ENCODE results near the gene IFNG-AS1. TPM values are rescaled to one million over a fixed set of nuclear protein-coding genes. Genes with fewer than 3 reads are reported as not detected.

IFNG-AS1 gene
- total RNA-seq, 1 donor from 2014 or later: not detected

DNA sequence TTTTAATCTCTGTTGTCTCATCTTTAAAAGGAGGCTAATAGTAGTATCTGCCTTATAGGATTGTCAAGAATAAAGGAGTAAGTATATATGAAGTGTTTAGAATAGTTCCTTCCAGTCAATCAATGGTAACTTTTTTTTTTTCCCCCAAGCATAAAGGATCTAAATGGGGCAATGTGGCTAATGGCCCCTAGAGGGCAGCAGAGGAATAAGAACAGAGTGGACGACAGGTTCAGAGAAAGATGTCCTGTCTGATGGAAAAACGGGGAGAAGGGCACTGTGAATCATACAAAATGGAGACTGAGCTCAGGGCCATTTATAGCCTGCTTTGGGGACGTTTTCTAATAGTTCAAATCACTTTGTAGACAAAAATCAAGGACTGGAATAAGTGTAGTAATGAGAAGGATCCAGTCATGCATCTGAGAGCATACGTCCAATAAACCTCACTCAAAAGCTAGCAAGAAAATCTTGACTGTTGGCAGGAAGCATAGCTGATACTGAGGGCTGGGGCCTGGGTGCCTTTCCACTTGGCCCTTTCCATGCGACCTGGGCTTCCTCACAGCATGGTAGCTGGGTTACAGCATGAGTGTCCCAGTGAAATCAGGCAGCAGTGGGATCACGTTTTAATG lies 51.3 kb downstream of the IFNG-AS1 start:
- peak; percentile 73 for ATAC-seq

DNA sequence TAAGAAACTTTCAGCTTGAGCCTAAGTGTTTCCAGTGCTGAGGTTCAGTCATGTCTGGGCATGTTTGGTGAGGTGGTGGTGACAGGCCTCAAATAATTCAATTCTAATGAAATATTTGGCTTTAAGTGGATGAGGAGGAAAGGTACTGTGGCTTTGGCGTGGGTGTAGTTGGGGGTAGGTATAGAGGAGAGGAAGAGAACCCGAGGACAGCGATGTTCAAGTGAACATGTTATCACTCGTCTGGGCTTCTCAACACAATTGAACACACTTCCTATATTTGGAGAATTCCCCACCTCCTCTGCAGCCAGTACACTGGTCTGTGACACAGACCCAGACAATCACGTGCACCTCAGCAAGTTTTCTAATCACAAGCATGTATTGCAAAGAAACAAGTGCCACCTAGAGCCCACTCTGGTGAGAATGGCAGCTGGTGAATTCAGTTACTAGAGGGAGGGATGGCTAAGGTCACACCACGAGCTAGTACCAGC lies 53.0 kb downstream of the IFNG-AS1 start:
- ATAC-seq: peak; percentile 70

DNA sequence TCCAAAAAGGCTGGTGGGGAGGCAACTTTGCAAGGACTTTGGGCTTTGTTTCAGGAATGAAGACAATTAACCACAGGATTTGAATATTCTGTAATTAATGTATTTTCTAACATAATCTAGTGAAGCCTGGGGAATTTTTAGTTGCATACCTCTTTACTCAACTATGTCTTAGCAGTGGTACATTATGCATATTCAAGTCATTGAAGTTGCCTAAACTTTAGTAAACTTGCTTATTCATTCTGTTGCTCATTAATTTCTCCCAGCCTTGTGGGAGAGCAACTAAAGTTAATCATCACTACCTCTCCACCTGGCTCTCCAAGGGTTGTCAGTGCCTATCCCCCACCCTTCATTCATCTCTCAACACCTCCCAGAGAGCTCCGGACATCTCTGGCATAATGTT lies 54.2 kb downstream of the IFNG-AS1 start:
- ATAC-seq: no peak

GRCh38 chr12:68048648-68049297 lies 59.5 kb downstream of the IFNG-AS1 start:
- ATAC-seq: no peak

DNA sequence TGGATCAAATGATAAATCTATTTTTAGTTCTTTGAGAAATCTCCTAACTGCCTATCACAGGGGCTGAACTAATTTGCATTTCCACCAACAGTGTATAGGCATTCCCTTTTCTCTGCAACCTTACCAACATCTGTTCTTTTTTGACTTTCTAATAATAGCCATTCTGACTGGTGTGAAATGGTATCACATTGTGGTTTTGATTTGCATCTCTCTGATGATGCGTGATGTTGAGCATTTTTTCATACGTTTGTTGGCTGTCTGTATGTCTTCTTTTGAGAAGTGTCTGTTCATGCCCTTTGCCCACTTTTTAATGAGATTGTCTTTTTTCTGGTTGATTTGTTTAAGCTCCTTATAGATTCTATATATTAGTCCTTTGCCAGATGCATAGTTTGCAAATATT lies 67.1 kb downstream of the IFNG-AS1 start:
- no peak for ATAC-seq

- ATAC-seq: no peak
Observed at GRCh38 chr12:68063900-68064590, 74.8 kb downstream of the IFNG-AS1 start.

DNA sequence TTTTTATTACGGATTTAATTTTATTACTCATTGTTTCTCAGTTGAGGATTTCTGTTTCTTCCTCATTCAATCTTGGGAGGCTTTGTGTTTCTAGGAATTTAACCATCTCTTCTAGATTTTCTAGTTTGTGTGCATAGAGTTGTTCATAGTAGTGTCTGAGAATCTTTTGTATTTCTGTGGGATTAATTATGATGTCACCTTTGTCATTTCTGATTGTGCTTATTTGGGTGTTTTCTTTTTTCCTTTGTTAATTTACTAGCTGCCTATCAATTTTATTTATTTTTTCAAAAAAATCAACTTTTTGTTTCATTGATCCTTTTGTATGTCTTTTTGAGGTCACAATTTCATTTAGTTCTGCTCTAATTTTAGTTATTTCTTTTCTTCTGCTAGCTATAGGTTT lies 75.9 kb downstream of the IFNG-AS1 start:
- ATAC-seq: no peak

- ATAC-seq: no peak
Observed at GRCh38 chr12:68065687-68066086, 76.4 kb downstream of the IFNG-AS1 start.

GRCh38 chr12:68067762-68068376 lies 78.6 kb downstream of the IFNG-AS1 start:
- ATAC-seq: no peak

- ATAC-seq: no peak
Observed at GRCh38 chr12:68069275-68069674, 80.0 kb downstream of the IFNG-AS1 start.

Other genes starting within 250 kb of the IFNG-AS1 start
- not detected for gene IFNG, start 170.3 kb downstream of the IFNG-AS1 start, total RNA-seq
- gene IL26, start 236.4 kb downstream of the IFNG-AS1 start, total RNA-seq: not detected